Coronary artery (tissue), 2 donors: ENCODE results near the gene CAAP1.

Experiments
- DNase-seq: peaks from one replicate; pipeline ENCODE4 v3.0.0-alpha.2; 2017; ENCODE audit warnings: low spot score
- H3K27ac ChIP-seq, 2 donors: fragments of 200-600 bp; sonication (generic); one replicate each; pipeline ENCODE4 v1.5.1; 2016 to 2019
- H3K4me3 ChIP-seq: fragments of 200-600 bp; sonication (generic); 2 replicates; pipeline ENCODE4 v1.5.1; 2016; ENCODE audit warnings: mild to moderate bottlenecking, moderate library complexity
- TF ChIP-seq, protein P1 (sequence below): fragments of 200-600 bp; sonication (generic); IDR thresholded peaks from one replicate; pipeline ENCODE4 v1.5.1; 2019; ENCODE audit warnings: antibody characterized with exemption

The CAAP1 gene, protein sequence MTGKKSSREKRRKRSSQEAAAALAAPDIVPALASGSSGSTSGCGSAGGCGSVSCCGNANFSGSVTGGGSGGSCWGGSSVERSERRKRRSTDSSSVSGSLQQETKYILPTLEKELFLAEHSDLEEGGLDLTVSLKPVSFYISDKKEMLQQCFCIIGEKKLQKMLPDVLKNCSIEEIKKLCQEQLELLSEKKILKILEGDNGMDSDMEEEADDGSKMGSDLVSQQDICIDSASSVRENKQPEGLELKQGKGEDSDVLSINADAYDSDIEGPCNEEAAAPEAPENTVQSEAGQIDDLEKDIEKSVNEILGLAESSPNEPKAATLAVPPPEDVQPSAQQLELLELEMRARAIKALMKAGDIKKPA

DNA sequence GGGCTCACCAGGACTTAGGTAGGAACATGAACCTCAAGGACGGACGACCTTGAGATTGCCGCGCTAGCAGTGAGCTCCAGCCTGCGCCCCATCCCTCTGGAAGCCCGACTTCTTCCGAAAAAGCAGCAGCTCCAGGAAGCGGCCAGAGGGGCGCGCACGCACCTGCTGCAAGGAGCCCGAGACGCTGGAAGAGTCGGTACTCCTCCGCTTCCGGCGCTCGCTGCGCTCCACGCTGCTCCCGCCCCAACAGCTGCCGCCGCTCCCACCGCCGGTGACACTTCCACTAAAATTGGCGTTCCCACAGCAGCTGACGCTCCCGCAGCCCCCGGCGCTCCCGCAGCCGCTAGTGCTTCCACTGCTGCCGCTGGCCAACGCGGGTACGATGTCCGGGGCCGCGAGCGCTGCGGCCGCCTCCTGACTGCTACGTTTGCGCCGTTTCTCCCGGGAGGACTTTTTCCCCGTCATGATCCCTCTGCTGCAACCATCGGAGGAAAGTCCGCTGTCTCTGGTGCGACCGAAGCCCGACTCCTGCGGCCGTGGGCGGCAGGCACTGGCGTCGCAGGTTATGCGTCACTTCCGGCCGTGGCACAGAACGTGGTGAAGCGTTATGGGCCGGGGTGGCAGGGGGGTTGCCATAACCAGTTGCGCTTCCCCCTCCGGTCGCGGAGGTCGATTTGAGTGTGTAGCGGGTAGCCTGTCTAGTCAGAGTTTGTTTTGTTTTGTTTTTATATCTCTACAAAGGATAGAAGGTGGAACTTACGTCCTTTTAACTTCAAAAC lies at the start of gene CAAP1:
Gene CAAP1, minus strand, starts transcription at position 552 of the 779 bp plus-strand sequence. Its CDS starts 87 bp downstream, at position 465.
- Histone ChIP-seq H3K4me3 (peak within 1 kb of the TSS; percentile 95), H3K27ac (peak within 1 kb of the TSS; percentile 93 to 96)
- TF ChIP-seq, protein P1, sequence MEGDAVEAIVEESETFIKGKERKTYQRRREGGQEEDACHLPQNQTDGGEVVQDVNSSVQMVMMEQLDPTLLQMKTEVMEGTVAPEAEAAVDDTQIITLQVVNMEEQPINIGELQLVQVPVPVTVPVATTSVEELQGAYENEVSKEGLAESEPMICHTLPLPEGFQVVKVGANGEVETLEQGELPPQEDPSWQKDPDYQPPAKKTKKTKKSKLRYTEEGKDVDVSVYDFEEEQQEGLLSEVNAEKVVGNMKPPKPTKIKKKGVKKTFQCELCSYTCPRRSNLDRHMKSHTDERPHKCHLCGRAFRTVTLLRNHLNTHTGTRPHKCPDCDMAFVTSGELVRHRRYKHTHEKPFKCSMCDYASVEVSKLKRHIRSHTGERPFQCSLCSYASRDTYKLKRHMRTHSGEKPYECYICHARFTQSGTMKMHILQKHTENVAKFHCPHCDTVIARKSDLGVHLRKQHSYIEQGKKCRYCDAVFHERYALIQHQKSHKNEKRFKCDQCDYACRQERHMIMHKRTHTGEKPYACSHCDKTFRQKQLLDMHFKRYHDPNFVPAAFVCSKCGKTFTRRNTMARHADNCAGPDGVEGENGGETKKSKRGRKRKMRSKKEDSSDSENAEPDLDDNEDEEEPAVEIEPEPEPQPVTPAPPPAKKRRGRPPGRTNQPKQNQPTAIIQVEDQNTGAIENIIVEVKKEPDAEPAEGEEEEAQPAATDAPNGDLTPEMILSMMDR, result no peak
- DNase-seq, result peak; percentile 95

DNA sequence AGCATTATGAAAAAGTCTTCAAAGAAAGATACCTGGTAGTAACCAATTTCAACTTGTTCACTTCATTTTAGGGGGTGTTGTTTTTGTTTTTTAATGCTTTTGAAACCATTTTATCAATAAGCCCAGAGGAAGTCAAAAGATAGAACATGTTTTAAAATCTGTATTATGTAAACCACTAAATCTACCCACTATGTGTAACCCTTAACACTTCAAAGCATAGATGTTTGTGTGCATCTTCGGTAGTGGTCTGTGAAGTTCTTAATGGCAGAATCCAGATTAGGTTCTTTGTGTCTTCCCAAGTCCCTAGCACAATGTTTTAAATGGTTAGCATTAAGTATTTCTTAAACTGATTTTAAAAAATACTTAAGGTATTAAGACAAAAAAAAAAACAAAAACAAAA lies 48.2 kb upstream of the CAAP1 start:
- Histone ChIP-seq H3K4me3 (no peak overlapping the region), H3K27ac (no peak overlapping the region)
- TF ChIP-seq, protein P1, result no peak
- DNase-seq, result no peak

DNA sequence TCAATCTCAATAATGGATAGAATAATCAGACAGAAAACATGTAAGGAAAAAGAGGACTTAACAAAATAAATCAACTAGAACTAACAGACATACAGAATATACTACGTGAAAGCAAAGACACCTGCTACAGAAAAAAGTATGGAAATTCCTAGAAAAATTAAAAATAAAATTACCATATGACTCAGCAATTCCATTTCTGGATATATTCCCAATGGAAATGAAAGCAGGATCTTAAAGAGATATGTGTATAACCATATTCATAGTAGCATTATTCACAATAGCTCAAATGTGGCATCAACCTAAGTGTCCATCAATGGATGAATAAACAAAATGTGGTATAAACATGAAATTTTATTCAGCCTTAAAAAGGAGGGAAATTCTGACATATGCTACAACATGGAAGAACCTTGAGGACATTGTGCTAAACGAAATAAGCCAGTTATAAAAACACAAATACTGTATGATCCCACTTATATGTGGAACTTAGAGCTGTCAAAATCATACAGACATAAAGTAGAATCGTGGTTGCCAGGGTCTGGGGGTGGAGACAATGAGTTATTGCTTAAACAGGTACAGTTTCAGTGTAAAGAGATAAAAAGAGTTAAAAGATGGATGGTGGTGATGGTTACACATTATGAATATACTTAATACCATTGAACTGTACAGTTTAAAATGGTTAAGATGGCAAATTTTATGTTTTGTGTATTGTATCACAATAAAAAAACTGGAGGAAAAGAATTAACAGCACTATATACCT lies 47.5 kb upstream of the CAAP1 start:
- TF ChIP-seq, protein P1, result no peak
- H3K4me3 ChIP-seq, result no peak overlapping the region
- no peak for DNase-seq

DNA sequence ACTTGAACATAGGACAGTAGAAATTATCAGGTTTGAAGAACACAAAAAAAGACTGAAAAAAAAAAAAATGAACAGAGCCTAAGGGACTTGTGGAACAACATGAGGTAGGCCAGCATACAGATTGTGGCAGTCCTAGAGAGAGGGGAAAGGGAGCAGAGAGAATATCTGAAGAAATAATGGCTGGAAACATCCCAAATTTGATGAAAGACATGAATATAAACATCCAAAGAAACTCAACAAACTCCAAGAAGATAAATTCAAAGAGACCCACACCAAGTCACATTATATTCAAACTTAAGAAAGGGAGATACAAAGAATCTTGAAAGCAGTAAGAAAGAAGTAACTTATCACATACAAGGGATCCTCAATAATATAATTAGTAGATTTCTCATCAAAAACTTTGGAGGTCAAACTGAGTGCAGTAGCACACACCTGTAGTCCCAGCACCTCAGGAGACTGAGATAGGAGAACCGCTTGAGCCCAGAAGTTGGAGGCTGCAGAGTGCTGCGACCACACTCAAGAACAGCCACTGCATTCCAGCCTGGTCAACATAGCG lies 45.3 kb upstream of the CAAP1 start:
- H3K27ac ChIP-seq, result no peak overlapping the region

More for the DNA sequence above, 47.5 kb upstream of the CAAP1 start:
- no peak overlapping the region for H3K27ac ChIP-seq

GRCh38 chr9:26935847-26936246 lies 43.2 kb upstream of the CAAP1 start:
- TF ChIP-seq, protein P1, result no peak
- H3K4me3 ChIP-seq, result no peak overlapping the region
- DNase-seq, result no peak
- H3K27ac ChIP-seq, result no peak overlapping the region

More for the DNA sequence above, 45.3 kb upstream of the CAAP1 start:
- no peak for DNase-seq
- TF ChIP-seq, protein P1, result no peak
- H3K4me3 ChIP-seq, result no peak overlapping the region

DNA sequence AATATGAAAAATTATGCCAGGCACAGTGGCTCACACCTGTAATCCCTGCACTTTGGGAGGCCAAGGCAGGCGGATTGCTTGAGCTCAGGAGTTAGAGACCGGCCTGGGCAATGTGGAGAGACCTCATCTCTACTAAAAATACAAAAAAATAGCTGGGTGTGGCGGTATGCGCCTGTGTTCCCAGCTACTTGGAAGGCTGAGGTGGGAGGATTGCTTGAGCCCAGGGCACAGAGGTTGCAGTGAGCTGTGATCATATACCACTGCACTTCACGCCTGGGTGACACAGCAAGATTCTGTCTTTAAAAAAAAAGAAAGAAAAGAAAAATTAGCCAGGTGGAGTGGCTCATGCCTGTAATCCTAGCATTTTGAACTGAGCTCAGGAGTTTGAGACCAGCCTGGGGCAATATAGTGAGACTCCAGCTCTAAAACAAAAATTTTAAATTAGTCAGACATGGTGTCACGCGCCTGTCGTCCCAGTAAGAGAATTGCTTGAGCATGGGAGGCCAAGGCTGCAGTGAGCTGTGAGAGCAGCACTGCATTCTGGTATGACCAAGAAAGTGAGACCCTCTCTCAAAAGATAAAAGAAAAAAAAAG lies 36.4 kb upstream of the CAAP1 start:
- DNase-seq, result no peak
- TF ChIP-seq, protein P1, result no peak
- H3K27ac ChIP-seq, result no peak overlapping the region
- no peak overlapping the region for H3K4me3 ChIP-seq
